NB4 (cell line): ENCODE measurements around the gene TRMT5.

Experiments
- DNase-seq: peaks from one replicate; pipeline ENCODE4 v3.0.0; 2010; ENCODE audit warnings: low read depth
- H3K4me3 ChIP-seq: one replicate; pipeline ENCODE4 v1.5.1; 2011; ENCODE audit warnings: mild to moderate bottlenecking, low read depth, low read length, moderate library complexity
- MAX ChIP-seq: IDR thresholded peaks from 2 replicates; pipeline ENCODE4 v1.6.1; 2011; ENCODE audit warnings: low read depth, low read length
- MYC ChIP-seq: IDR thresholded peaks from 2 replicates; pipeline ENCODE4 v1.6.1; 2011; ENCODE audit warnings: low read depth, low read length
- POLR2A ChIP-seq: IDR thresholded peaks from 2 replicates; pipeline ENCODE4 v1.6.1; 2011; ENCODE audit warnings: mild to moderate bottlenecking; ENCODE audit not compliant: insufficient read length; ENCODE audit errors: extremely low read depth
- TF ChIP-seq, protein P1 (sequence below): IDR thresholded peaks from one replicate; pipeline ENCODE4 v1.5.1; 2012; ENCODE audit warnings: low read depth, low read length

TRMT5 gene

GRCh38 chr14:60999536-60999935 is 18.7 kb upstream of the TRMT5 start:
- TF ChIP-seq POLR2A, result no peak
- no peak for TF ChIP-seq MYC
- no peak for TF ChIP-seq MAX
- TF ChIP-seq, protein P1, sequence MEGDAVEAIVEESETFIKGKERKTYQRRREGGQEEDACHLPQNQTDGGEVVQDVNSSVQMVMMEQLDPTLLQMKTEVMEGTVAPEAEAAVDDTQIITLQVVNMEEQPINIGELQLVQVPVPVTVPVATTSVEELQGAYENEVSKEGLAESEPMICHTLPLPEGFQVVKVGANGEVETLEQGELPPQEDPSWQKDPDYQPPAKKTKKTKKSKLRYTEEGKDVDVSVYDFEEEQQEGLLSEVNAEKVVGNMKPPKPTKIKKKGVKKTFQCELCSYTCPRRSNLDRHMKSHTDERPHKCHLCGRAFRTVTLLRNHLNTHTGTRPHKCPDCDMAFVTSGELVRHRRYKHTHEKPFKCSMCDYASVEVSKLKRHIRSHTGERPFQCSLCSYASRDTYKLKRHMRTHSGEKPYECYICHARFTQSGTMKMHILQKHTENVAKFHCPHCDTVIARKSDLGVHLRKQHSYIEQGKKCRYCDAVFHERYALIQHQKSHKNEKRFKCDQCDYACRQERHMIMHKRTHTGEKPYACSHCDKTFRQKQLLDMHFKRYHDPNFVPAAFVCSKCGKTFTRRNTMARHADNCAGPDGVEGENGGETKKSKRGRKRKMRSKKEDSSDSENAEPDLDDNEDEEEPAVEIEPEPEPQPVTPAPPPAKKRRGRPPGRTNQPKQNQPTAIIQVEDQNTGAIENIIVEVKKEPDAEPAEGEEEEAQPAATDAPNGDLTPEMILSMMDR, result no peak
- no peak for DNase-seq
- no peak overlapping the region for H3K4me3 ChIP-seq

- TF ChIP-seq MYC (no peak), MAX (no peak), POLR2A (no peak)
- TF ChIP-seq, protein P1, result no peak
- DNase-seq, result no peak
- no peak overlapping the region for H3K4me3 ChIP-seq
These were observed 17.7 kb upstream of the TRMT5 start for GRCh38 chr14:60998617-60999016.

GRCh38 chr14:60989599-60989998 is 8.7 kb upstream of the TRMT5 start:
- DNase-seq, result no peak
- no peak for TF ChIP-seq POLR2A
- TF ChIP-seq, protein P1, result no peak
- no peak for TF ChIP-seq MYC
- TF ChIP-seq MAX, result no peak
- no peak overlapping the region for H3K4me3 ChIP-seq

DNA sequence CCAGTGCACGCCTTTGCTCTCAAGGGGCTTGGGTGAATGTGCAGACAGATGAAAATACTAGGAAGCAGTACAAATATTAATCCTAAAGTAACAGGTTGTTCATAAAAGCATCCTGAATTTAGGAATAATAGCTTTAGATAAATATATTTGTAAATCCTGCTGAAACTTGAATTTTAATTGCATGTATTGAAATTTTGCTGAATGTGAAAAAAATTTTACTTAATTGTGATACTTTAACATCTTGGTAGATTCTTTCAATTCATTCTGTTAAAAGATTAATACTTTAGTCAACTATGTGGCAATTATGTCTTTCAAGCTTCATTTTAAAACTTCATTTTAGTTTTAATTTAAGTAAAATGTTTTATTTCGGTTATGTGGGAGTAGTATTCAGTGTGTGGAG is 5.6 kb upstream of the TRMT5 start:
- no peak for TF ChIP-seq MYC
- TF ChIP-seq MAX, result no peak
- TF ChIP-seq POLR2A, result no peak
- TF ChIP-seq, protein P1, result no peak
- no peak overlapping the region for H3K4me3 ChIP-seq
- DNase-seq, result no peak

DNA sequence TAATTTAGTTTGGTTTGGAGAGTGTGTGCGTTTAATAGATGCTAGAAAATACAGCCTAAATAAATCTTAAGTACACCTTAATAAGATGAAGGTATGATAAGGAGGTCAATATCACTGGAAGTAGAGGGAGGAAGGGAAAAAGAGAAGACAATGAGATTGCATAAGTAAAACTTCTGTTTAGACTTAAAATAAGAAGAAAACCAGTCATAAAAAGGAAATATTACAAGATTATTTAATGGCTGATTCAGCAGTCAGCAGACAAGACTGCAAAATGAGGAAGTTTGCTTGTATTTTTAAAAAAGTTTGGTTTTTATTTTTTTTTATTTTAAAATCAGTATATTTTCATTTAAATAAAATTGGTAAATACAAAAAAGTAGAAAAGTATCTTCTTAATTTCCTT is 3.3 kb upstream of the TRMT5 start:
- no peak for DNase-seq
- no peak overlapping the region for H3K4me3 ChIP-seq
- no peak for TF ChIP-seq MYC
- no peak for TF ChIP-seq MAX
- TF ChIP-seq POLR2A, result no peak
- TF ChIP-seq, protein P1, result no peak
